CD4-positive, alpha-beta T cell (primary cell): ENCODE measurements around the gene RBCK1. TPM values are rescaled to one million over a fixed set of nuclear protein-coding genes. Genes with fewer than 3 reads are reported as not detected.

Experiments
- ATAC-seq: fragments of 200-7000 bp; cut with Tn5 transposase; one replicate; pipeline ENCODE4 v1.10.0; 2022; ENCODE audit warnings: mild to moderate bottlenecking; ENCODE audit not compliant: poor library complexity
- CTCF ChIA-PET: fragments of 350-600 bp; sonication (Branson Sonifier 250); formaldehyde crosslinking; loops from one replicate; lab custom pipeline; 2021; ENCODE audit warnings: antibody characterized with exemption, inconsistent platforms; lab: Charles Lee
- POLR2A ChIA-PET: fragments of 350-600 bp; sonication (Branson Sonifier 250); formaldehyde crosslinking; loops from one replicate; lab custom pipeline; 2021; ENCODE audit warnings: antibody characterized with exemption, inconsistent platforms; lab: Charles Lee
- DNase-seq, 14 experiments: peaks; one replicate each; pipeline ENCODE4 v3.0.0-alpha.2; 2013 to 2020; ENCODE audit warnings: mixed read lengths in 2 of 14
- H3K27ac ChIP-seq, 2 donors: one replicate each; pipeline versions ENCODE4 v1.5.1 to v1.7.0; 2013; ENCODE audit warnings: low read length in 2 of 2, low read depth in 1 of 2, mild to moderate bottlenecking in 1 of 2
- H3K27me3 ChIP-seq, 2 experiments: 1 replicate in 1 of 2; 2 replicates in 1 of 2; pipeline versions ENCODE4 v1.6.1 to v1.7.0; 2013; ENCODE audit warnings: low read length in 2 of 2, control low read depth in 1 of 2, mild to moderate bottlenecking in 1 of 2, moderate library complexity in 1 of 2; ENCODE audit not compliant: insufficient read depth in 2 of 2, control insufficient read depth in 1 of 2
- H3K36me3 ChIP-seq: one replicate; pipeline ENCODE4 v1.6.1; 2013; ENCODE audit warnings: low read length, control low read depth; ENCODE audit not compliant: insufficient read depth
- H3K4me1 ChIP-seq: one replicate; pipeline ENCODE4 v1.6.1; 2013; ENCODE audit warnings: low read length, control low read depth; ENCODE audit not compliant: insufficient read depth
- H3K4me3 ChIP-seq: one replicate; pipeline ENCODE4 v1.5.1; 2013; ENCODE audit warnings: mild to moderate bottlenecking, low read length, moderate library complexity
- H3K9me3 ChIP-seq, 2 experiments: 1 replicate in 1 of 2; 2 replicates in 1 of 2; pipeline versions ENCODE4 v1.6.1 to v1.7.0; 2013; ENCODE audit warnings: low read length in 2 of 2, mild to moderate bottlenecking in 2 of 2, control low read depth in 1 of 2, moderate library complexity in 1 of 2; ENCODE audit not compliant: control insufficient read depth in 1 of 2, insufficient read depth in 1 of 2
- H3K27ac Mint-ChIP-seq: one replicate; pipeline ENCODE4 v1.8.0; 2020; ENCODE audit warnings: mixed read lengths
- H3K27me3 Mint-ChIP-seq: one replicate; pipeline ENCODE4 v1.8.0; 2021; ENCODE audit warnings: mixed read lengths
- H3K36me3 Mint-ChIP-seq: one replicate; pipeline ENCODE4 v1.8.0; 2021; ENCODE audit warnings: low read depth, mixed read lengths
- H3K4me1 Mint-ChIP-seq: one replicate; pipeline ENCODE4 v1.8.0; 2021; ENCODE audit warnings: low read depth, mixed read lengths
- H3K4me3 Mint-ChIP-seq: one replicate; pipeline ENCODE4 v1.8.0; 2020; ENCODE audit warnings: mild to moderate bottlenecking, mixed read lengths
- H3K9me3 Mint-ChIP-seq: one replicate; pipeline ENCODE4 v1.8.0; 2020; ENCODE audit warnings: mixed read lengths
- CTCF ChIP-seq: fragments of 200-600 bp; IDR thresholded peaks from one replicate; pipeline ENCODE4 v1.8.0; 2022; ENCODE audit warnings: antibody characterized with exemption, mild to moderate bottlenecking
- intact Hi-C, 2 experiments: fragments of 100-400 bp; cut with DNase I in 1 of 2; cut with micrococcal nuclease in 1 of 2; formaldehyde crosslinking; loops; one replicate each; pipeline versions ENCODE4 v1.15.1 to v1.9.0; 2023 to 2025; cut with DNase I, micrococcal nuclease
- total RNA-seq, 174 experiments: library from RNA in 2 of 174; stranded (reverse) in 2 of 174; gene quantifications; one replicate each; pipeline ENCODE4 v1.2.3 and lab custom pipeline; 2021 to 2026

RBCK1 gene
- total RNA-seq, 2 experiments from 2014 or later = 53.3 to 57.3 TPM

- TF ChIP-seq CTCF = no peak
- DNase-seq (no peak), ATAC-seq (no peak)
- Mint-ChIP-seq H3K36me3 (peaks cover 5% of the 10 kb centered on the region), H3K27me3 (no peaks in the 10 kb centered on the region), H3K4me1 (peaks cover 47% of the 10 kb centered on the region), H3K27ac (no peak overlapping the region), H3K4me3 (no peak overlapping the region), H3K9me3 (no peaks in the 10 kb centered on the region)
- Histone ChIP-seq H3K36me3 (peaks cover 7% of the 10 kb centered on the region), H3K9me3 (no peaks in the 10 kb centered on the region), H3K27me3 (no peaks in the 10 kb centered on the region), H3K27ac (no peak overlapping the region), H3K4me3 (no peak overlapping the region), H3K4me1 (peaks cover 19% of the 10 kb centered on the region)
- ChIA-PET CTCF (no interaction called here), POLR2A (interaction anchor here (1.5 kb wide), 1 partner anchor 16 kb away, joined by 4 read pairs; no protein-coding TSS in a partner anchor)
- intact Hi-C loops = no loop called here
These were observed 46.9 kb downstream of the RBCK1 start for GRCh38 chr20:454951-455350.

GRCh38 chr20:458776-459175 lies 50.7 kb downstream of the RBCK1 start:
- Histone ChIP-seq H3K4me1 (peaks cover 40% of the 10 kb centered on the region), H3K36me3 (no peaks in the 10 kb centered on the region), H3K9me3 (no peaks in the 10 kb centered on the region), H3K27me3 (no peaks in the 10 kb centered on the region), H3K27ac (no peak overlapping the region), H3K4me3 (no peak overlapping the region)
- ChIA-PET POLR2A (interaction anchor here (0.7 kb wide), 1 partner anchor 104 kb away, joined by 3 read pairs; no protein-coding TSS in a partner anchor), CTCF (no interaction called here)
- Mint-ChIP-seq H3K27me3 (no peaks in the 10 kb centered on the region), H3K9me3 (no peaks in the 10 kb centered on the region), H3K4me1 (peaks cover 59% of the 10 kb centered on the region), H3K36me3 (peaks cover 6% of the 10 kb centered on the region), H3K4me3 (no peak overlapping the region), H3K27ac (no peak overlapping the region)
- DNase-seq (no peak), ATAC-seq (no peak)
- intact Hi-C loops = no loop called here
- no peak for TF ChIP-seq CTCF

- peaks cover 6% of the 10 kb centered on the region for H3K36me3 Mint-ChIP-seq
- TF ChIP-seq CTCF = no peak
- peaks cover 60% of the 10 kb centered on the region for H3K4me1 Mint-ChIP-seq
- peak overlapping the region; percentile 42 for H3K27ac Mint-ChIP-seq
- H3K27me3 ChIP-seq = no peaks in the 10 kb centered on the region
- CTCF ChIA-PET = no interaction called here
- H3K27me3 Mint-ChIP-seq = no peaks in the 10 kb centered on the region
- H3K9me3 Mint-ChIP-seq = no peaks in the 10 kb centered on the region
- peaks cover 40% of the 10 kb centered on the region for H3K4me1 ChIP-seq
- intact Hi-C loops = loop anchor here (2.0 to 5.0 kb wide), 3 partner anchors 77 to 657 kb away; partner anchors contain the start of genes CSNK2A1 (in 1 of the 2) and PSMF1 (in 1 of the 2)
- ATAC-seq (no peak), DNase-seq (no peak)
- no peaks in the 10 kb centered on the region for H3K36me3 ChIP-seq
- POLR2A ChIA-PET = interaction anchor here (1.3 kb wide), 2 partner anchors 21 to 52 kb away, joined by 4 to 5 read pairs; partner anchors contain the start of gene RBCK1
- no peaks in the 10 kb centered on the region for H3K9me3 ChIP-seq
- H3K4me3 Mint-ChIP-seq = peak overlapping the region; percentile 98
- H3K27ac ChIP-seq = no peak overlapping the region
- H3K4me3 ChIP-seq = no peak overlapping the region
These were observed 52.1 kb downstream of the RBCK1 start for GRCh38 chr20:460180-460579.
